22Rv1 (cell line): ENCODE data around the gene ME3.
A peak's percentile ranks its signal among the peaks of the same experiment; 100 is the strongest.

ENCODE experiments used
- H3K27ac ChIP-seq: fragments of 450-650 bp; 2 replicates; pipeline ENCODE4 v1.5.1; 2017
- ZFX ChIP-seq: fragments of 450-650 bp; IDR thresholded peaks from 2 replicates; pipeline ENCODE4 v1.6.1; 2017; ENCODE audit warnings: antibody characterized with exemption, borderline replicate concordance
- TF ChIP-seq, protein P1 (sequence below): fragments of 450-650 bp; IDR thresholded peaks from 2 replicates; pipeline ENCODE4 v1.5.1; 2017; ENCODE audit warnings: mild to moderate bottlenecking

The ME3 gene

GRCh38 chr11:86678823-86679222 lies 6.4 kb upstream of the ME3 start:
- TF ChIP-seq ZFX: no peak
- TF ChIP-seq, protein P1, sequence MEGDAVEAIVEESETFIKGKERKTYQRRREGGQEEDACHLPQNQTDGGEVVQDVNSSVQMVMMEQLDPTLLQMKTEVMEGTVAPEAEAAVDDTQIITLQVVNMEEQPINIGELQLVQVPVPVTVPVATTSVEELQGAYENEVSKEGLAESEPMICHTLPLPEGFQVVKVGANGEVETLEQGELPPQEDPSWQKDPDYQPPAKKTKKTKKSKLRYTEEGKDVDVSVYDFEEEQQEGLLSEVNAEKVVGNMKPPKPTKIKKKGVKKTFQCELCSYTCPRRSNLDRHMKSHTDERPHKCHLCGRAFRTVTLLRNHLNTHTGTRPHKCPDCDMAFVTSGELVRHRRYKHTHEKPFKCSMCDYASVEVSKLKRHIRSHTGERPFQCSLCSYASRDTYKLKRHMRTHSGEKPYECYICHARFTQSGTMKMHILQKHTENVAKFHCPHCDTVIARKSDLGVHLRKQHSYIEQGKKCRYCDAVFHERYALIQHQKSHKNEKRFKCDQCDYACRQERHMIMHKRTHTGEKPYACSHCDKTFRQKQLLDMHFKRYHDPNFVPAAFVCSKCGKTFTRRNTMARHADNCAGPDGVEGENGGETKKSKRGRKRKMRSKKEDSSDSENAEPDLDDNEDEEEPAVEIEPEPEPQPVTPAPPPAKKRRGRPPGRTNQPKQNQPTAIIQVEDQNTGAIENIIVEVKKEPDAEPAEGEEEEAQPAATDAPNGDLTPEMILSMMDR: no peak
- H3K27ac ChIP-seq: no peak overlapping the region

- no peak for TF ChIP-seq ZFX
- TF ChIP-seq, protein P1: no peak
- no peak overlapping the region for H3K27ac ChIP-seq
Observed at GRCh38 chr11:86678296-86678695, 5.9 kb upstream of the ME3 start.

- H3K27ac ChIP-seq: no peak overlapping the region
- TF ChIP-seq ZFX: no peak
- TF ChIP-seq, protein P1: peak; percentile 78
Observed at GRCh38 chr11:86676533-86677154, 4.2 kb upstream of the ME3 start.

GRCh38 chr11:86676010-86676409 lies 3.6 kb upstream of the ME3 start:
- peak overlapping the region; percentile 79; the same call in 1 of the 2 replicates for H3K27ac ChIP-seq
- no peak for TF ChIP-seq ZFX
- TF ChIP-seq, protein P1: no peak

DNA sequence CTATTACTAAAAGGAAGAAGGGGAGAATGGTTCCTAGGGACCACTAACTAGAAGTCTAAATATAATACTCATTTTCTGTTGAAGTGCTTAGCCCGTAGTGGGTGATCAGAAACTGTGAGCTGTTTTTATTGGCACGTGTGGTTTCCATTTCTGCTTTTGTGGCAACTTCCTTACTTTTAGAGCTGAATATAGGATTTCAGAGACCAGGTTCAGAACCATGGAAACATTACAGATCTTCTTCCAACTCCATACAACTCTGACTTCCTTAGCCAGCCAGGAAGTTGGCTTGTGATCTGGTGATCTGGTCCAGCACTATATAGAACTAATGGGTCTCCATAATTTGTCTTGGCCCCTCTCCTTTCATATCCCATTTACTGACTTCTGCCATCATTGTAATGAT lies 2.6 kb upstream of the ME3 start:
- no peak for TF ChIP-seq ZFX
- TF ChIP-seq, protein P1: no peak
- peak overlapping the region; percentile 79 for H3K27ac ChIP-seq

- H3K27ac ChIP-seq: peak overlapping the region; percentile 79
- TF ChIP-seq, protein P1: no peak
- no peak for TF ChIP-seq ZFX
Observed at GRCh38 chr11:86673872-86674750, 1.7 kb upstream of the ME3 start.
